Fibroblast of villous mesenchyme (primary cell): Measurements from ENCODE around the gene GRK3. TPM values are rescaled to one million over a fixed set of nuclear protein-coding genes. Genes with fewer than 3 reads are reported as not detected.
"Not testable (repeated sequence)": the region's sequence is repeated elsewhere in the genome, so short reads cannot be mapped to it uniquely, and the experiment has no call there.

ENCODE experiments used
- DNase-seq: peaks from one replicate; pipeline ENCODE4 v3.0.0-alpha.2; 2010; ENCODE audit warnings: low read depth
- H3K4me3 ChIP-seq: 2 replicates; pipeline ENCODE4 v1.5.1; 2011; ENCODE audit warnings: low read depth, mild to moderate bottlenecking, low read length
- CTCF ChIP-seq: IDR thresholded peaks from 2 replicates; pipeline ENCODE4 v1.5.1; 2012; ENCODE audit warnings: low read depth, mild to moderate bottlenecking, low read length; ENCODE audit not compliant: insufficient read depth
- total RNA-seq: library from RNA; depleted of rRNA; stranded (reverse); fragments of >200 nt; gene quantifications from 2 replicates; pipeline ENCODE4 v1.2.3, GENCODE V29; 2012

The GRK3 gene
- total RNA-seq, 1 donor = 1.7 TPM

GRCh38 chr22:25570486-25570885 is 6.0 kb downstream of the GRK3 start:
- no peak for DNase-seq
- no peak for TF ChIP-seq CTCF
- H3K4me3 ChIP-seq = no peak overlapping the region

- H3K4me3 ChIP-seq, DNase-seq: not testable (repeated sequence)
Observed at GRCh38 chr22:25571969-25572707, 7.7 kb downstream of the GRK3 start.

- no peak for DNase-seq
- no peak overlapping the region for H3K4me3 ChIP-seq
- TF ChIP-seq CTCF = no peak
Observed at GRCh38 chr22:25572708-25573171, 8.3 kb downstream of the GRK3 start.

- no peak overlapping the region for H3K4me3 ChIP-seq
- no peak for TF ChIP-seq CTCF
- DNase-seq = no peak
Observed at GRCh38 chr22:25573841-25574240, 9.4 kb downstream of the GRK3 start.

GRCh38 chr22:25574736-25575135 is 10.3 kb downstream of the GRK3 start:
- TF ChIP-seq CTCF = no peak
- no peak for DNase-seq

GRCh38 chr22:25575674-25576392 is 11.4 kb downstream of the GRK3 start:
- not testable (repeated sequence) for H3K4me3 ChIP-seq, DNase-seq

More at GRCh38 chr22:25574736-25575135, 10.3 kb downstream of the GRK3 start:
- no peak overlapping the region for H3K4me3 ChIP-seq

- DNase-seq = not testable (repeated sequence)
Observed at GRCh38 chr22:25581452-25581851, 17.0 kb downstream of the GRK3 start.

GRCh38 chr22:25582946-25583345 is 18.5 kb downstream of the GRK3 start:
- DNase-seq = no peak
- no peak for TF ChIP-seq CTCF

More at GRCh38 chr22:25581452-25581851, 17.0 kb downstream of the GRK3 start:
- not testable (repeated sequence) for H3K4me3 ChIP-seq

GRCh38 chr22:25584993-25585392 is 20.5 kb downstream of the GRK3 start:
- not testable (repeated sequence) for H3K4me3 ChIP-seq
- peak; percentile 28 for DNase-seq

More at GRCh38 chr22:25582946-25583345, 18.5 kb downstream of the GRK3 start:
- no peak overlapping the region for H3K4me3 ChIP-seq

GRCh38 chr22:25589664-25590063 is 25.2 kb downstream of the GRK3 start:
- DNase-seq, H3K4me3 ChIP-seq: not testable (repeated sequence)

GRCh38 chr22:25593323-25593722 is 28.8 kb downstream of the GRK3 start:
- DNase-seq, H3K4me3 ChIP-seq: not testable (repeated sequence)
